Activated T-helper 1 cell treated with Interleukin-2 at 50 U/mL for 16 hours (primary cell): Measurements from ENCODE around the gene RCOR3.
"Not testable (repeated sequence)": the region's sequence is repeated elsewhere in the genome, so short reads cannot be mapped to it uniquely, and the experiment has no call there.

Experiments used
- DNase-seq: peaks from one replicate; pipeline ENCODE4 v3.0.0-alpha.2; 2020; ENCODE audit warnings: low read depth

Gene RCOR3

GRCh38 chr1:211260141-211261107, 1.3 kb downstream of the RCOR3 start:
- peak; percentile 34 for DNase-seq

- no peak for DNase-seq
These were observed 2.1 kb downstream of the RCOR3 start for GRCh38 chr1:211261229-211261628.

GRCh38 chr1:211263022-211263421, 3.9 kb downstream of the RCOR3 start:
- not testable (repeated sequence) for DNase-seq

GRCh38 chr1:211267204-211267857, 8.2 kb downstream of the RCOR3 start:
- no peak for DNase-seq

GRCh38 chr1:211279340-211279739, 20.2 kb downstream of the RCOR3 start:
- DNase-seq = no peak

GRCh38 chr1:211280910-211281309, 21.7 kb downstream of the RCOR3 start:
- no peak for DNase-seq

GRCh38 chr1:211281320-211282022, 22.3 kb downstream of the RCOR3 start:
- no peak for DNase-seq

- no peak for DNase-seq
These were observed 22.8 kb downstream of the RCOR3 start for GRCh38 chr1:211282023-211282373.

GRCh38 chr1:211285196-211285595, 26.0 kb downstream of the RCOR3 start:
- DNase-seq = no peak

GRCh38 chr1:211287218-211287617, 28.1 kb downstream of the RCOR3 start:
- no peak for DNase-seq

GRCh38 chr1:211292411-211292810, 33.2 kb downstream of the RCOR3 start:
- no peak for DNase-seq

GRCh38 chr1:211296396-211296795, 37.2 kb downstream of the RCOR3 start:
- DNase-seq = no peak

- no peak for DNase-seq
These were observed 45.9 kb downstream of the RCOR3 start for GRCh38 chr1:211305044-211305443.

GRCh38 chr1:211309617-211310016, 50.5 kb downstream of the RCOR3 start:
- DNase-seq = no peak

GRCh38 chr1:211313392-211313791, 54.2 kb downstream of the RCOR3 start:
- no peak for DNase-seq

GRCh38 chr1:211318576-211319280, 59.6 kb downstream of the RCOR3 start:
- no peak for DNase-seq

- no peak for DNase-seq
These were observed 60.7 kb downstream of the RCOR3 start for GRCh38 chr1:211319892-211320291.

- no peak for DNase-seq
These were observed 61.8 kb downstream of the RCOR3 start for GRCh38 chr1:211320980-211321379.

- DNase-seq = not testable (repeated sequence)
These were observed 62.5 kb downstream of the RCOR3 start for GRCh38 chr1:211321646-211322045.

GRCh38 chr1:211323156-211324063, 64.2 kb downstream of the RCOR3 start:
- DNase-seq = peak; percentile 46
